Effector CD4-positive, alpha-beta T cell (primary cell): ENCODE results near the gene F2R.

Experiments
- DNase-seq: peaks from one replicate; pipeline ENCODE4 v3.0.0-alpha.2; 2020

Gene F2R

GRCh38 chr5:76690704-76691466, 25.0 kb upstream of the F2R start:
- DNase-seq = no peak

- no peak for DNase-seq
These were observed 24.3 kb upstream of the F2R start for GRCh38 chr5:76691467-76692273.

- DNase-seq = no peak
These were observed 23.7 kb upstream of the F2R start for GRCh38 chr5:76692274-76692540.

GRCh38 chr5:76692651-76693050, 23.3 kb upstream of the F2R start:
- no peak for DNase-seq

GRCh38 chr5:76693141-76693540, 22.8 kb upstream of the F2R start:
- no peak for DNase-seq

- DNase-seq = no peak
These were observed 21.6 kb upstream of the F2R start for GRCh38 chr5:76694317-76694716.

- no peak for DNase-seq
These were observed 20.6 kb upstream of the F2R start for GRCh38 chr5:76695346-76695745.

- no peak for DNase-seq
These were observed 19.7 kb upstream of the F2R start for GRCh38 chr5:76696251-76696650.

- no peak for DNase-seq
These were observed 18.3 kb upstream of the F2R start for GRCh38 chr5:76697670-76698069.

- no peak for DNase-seq
These were observed 15.4 kb upstream of the F2R start for GRCh38 chr5:76700571-76700970.

GRCh38 chr5:76701298-76701697, 14.6 kb upstream of the F2R start:
- no peak for DNase-seq

GRCh38 chr5:76703707-76704106, 12.2 kb upstream of the F2R start:
- no peak for DNase-seq

GRCh38 chr5:76704131-76704663, 11.7 kb upstream of the F2R start:
- DNase-seq = no peak

- no peak for DNase-seq
These were observed 10.4 kb upstream of the F2R start for GRCh38 chr5:76705574-76705973.

- no peak for DNase-seq
These were observed 6.2 kb upstream of the F2R start for GRCh38 chr5:76709762-76710161.

- DNase-seq = no peak
These were observed 4.9 kb upstream of the F2R start for GRCh38 chr5:76710991-76711390.

- no peak for DNase-seq
These were observed 1.0 kb upstream of the F2R start for GRCh38 chr5:76714751-76715485.

GRCh38 chr5:76715486-76715735, 515 bp upstream of the F2R start:
- no peak for DNase-seq

GRCh38 chr5:76716456-76717157, 681 bp downstream of the F2R start:
- DNase-seq = no peak

GRCh38 chr5:76717222-76718083, 1.5 kb downstream of the F2R start:
- no peak for DNase-seq

- DNase-seq = no peak
These were observed 2.5 kb downstream of the F2R start for GRCh38 chr5:76718381-76718832.

GRCh38 chr5:76718880-76719279, 3.0 kb downstream of the F2R start:
- DNase-seq = no peak
